Skeletal muscle satellite cell (primary cell): ENCODE data around the gene NSD2.
"Not testable (repeated sequence)": the region's sequence is repeated elsewhere in the genome, so short reads cannot be mapped to it uniquely, and the experiment has no call there.

Experiments
- H3K27me3 ChIP-seq: 2 replicates; pipeline ENCODE4 v1.7.0; 2013; ENCODE audit warnings: low read length; ENCODE audit not compliant: control insufficient read depth, insufficient read depth
- H3K36me3 ChIP-seq: 2 replicates; pipeline ENCODE4 v1.7.0; 2013; ENCODE audit warnings: mild to moderate bottlenecking, control low read depth, low read length; ENCODE audit not compliant: insufficient read depth
- H3K4me1 ChIP-seq: 2 replicates; pipeline ENCODE4 v1.7.0; 2013; ENCODE audit warnings: low read length; ENCODE audit not compliant: control insufficient read depth, insufficient read depth
- H3K4me2 ChIP-seq: 2 replicates; pipeline ENCODE4 v1.7.0; 2013; ENCODE audit warnings: mild to moderate bottlenecking, low read length
- H3K4me3 ChIP-seq: 2 replicates; pipeline ENCODE4 v1.7.0; 2013; ENCODE audit warnings: low read length
- H3K9ac ChIP-seq: 2 replicates; pipeline ENCODE4 v1.7.0; 2013; ENCODE audit warnings: mild to moderate bottlenecking, low read depth, low read length, moderate library complexity
- H3K9me3 ChIP-seq: replicated peaks from 2 replicates; pipeline ENCODE4 v1.7.0; 2013; ENCODE audit warnings: mild to moderate bottlenecking, control low read depth, low read length

The NSD2 gene

GRCh38 chr4:1991596-1992434 is 120.6 kb downstream of the NSD2 start:
- Histone ChIP-seq H3K4me2 (no peak overlapping the region), H3K27me3 (no peaks in the 10 kb centered on the region), H3K9me3 (no peaks in the 10 kb centered on the region), H3K36me3 (peaks cover 32% of the 10 kb centered on the region), H3K4me3 (no peak overlapping the region), H3K4me1 (no peaks in the 10 kb centered on the region), H3K9ac (no peak overlapping the region)

- Histone ChIP-seq H3K4me2 (no peak overlapping the region), H3K4me3 (no peak overlapping the region), H3K4me1 (no peaks in the 10 kb centered on the region), H3K9ac (no peak overlapping the region), H3K9me3 (no peaks in the 10 kb centered on the region), H3K36me3 (peaks cover 27% of the 10 kb centered on the region), H3K27me3 (no peaks in the 10 kb centered on the region)
Observed at GRCh38 chr4:1992468-1993168, 121.4 kb downstream of the NSD2 start.

GRCh38 chr4:1993169-1993516 is 122.0 kb downstream of the NSD2 start:
- no peaks in the 10 kb centered on the region for H3K4me1 ChIP-seq
- H3K36me3 ChIP-seq, result peaks cover 25% of the 10 kb centered on the region
- H3K27me3 ChIP-seq, result no peaks in the 10 kb centered on the region
- no peaks in the 10 kb centered on the region for H3K9me3 ChIP-seq
- H3K4me2 ChIP-seq, result no peak overlapping the region
- H3K9ac ChIP-seq, result no peak overlapping the region
- H3K4me3 ChIP-seq, result no peak overlapping the region

- H3K4me2 ChIP-seq, H3K4me3 ChIP-seq, H3K4me1 ChIP-seq, H3K9ac ChIP-seq, H3K27me3 ChIP-seq, H3K9me3 ChIP-seq: not testable (repeated sequence)
- peaks cover 25% of the 10 kb centered on the region for H3K36me3 ChIP-seq
Observed at GRCh38 chr4:1993718-1994516, 122.7 kb downstream of the NSD2 start.

GRCh38 chr4:1994938-1995337 is 123.7 kb downstream of the NSD2 start:
- no peaks in the 10 kb centered on the region for H3K9me3 ChIP-seq
- peaks cover 16% of the 10 kb centered on the region for H3K36me3 ChIP-seq
- no peaks in the 10 kb centered on the region for H3K27me3 ChIP-seq
- H3K4me3 ChIP-seq, result no peak overlapping the region
- no peak overlapping the region for H3K4me2 ChIP-seq
- no peaks in the 10 kb centered on the region for H3K4me1 ChIP-seq
- no peak overlapping the region for H3K9ac ChIP-seq

GRCh38 chr4:1996866-1997611 is 125.8 kb downstream of the NSD2 start:
- H3K36me3 ChIP-seq, result peaks cover 5% of the 10 kb centered on the region

GRCh38 chr4:1997712-1998111 is 126.5 kb downstream of the NSD2 start:
- no peak overlapping the region for H3K4me2 ChIP-seq
- peaks cover 5% of the 10 kb centered on the region for H3K36me3 ChIP-seq
- no peak overlapping the region for H3K4me3 ChIP-seq
- no peaks in the 10 kb centered on the region for H3K9me3 ChIP-seq
- no peaks in the 10 kb centered on the region for H3K4me1 ChIP-seq
- H3K9ac ChIP-seq, result no peak overlapping the region
- H3K27me3 ChIP-seq, result no peaks in the 10 kb centered on the region

More at GRCh38 chr4:1996866-1997611, 125.8 kb downstream of the NSD2 start:
- no peak overlapping the region for H3K9ac ChIP-seq
- H3K4me2 ChIP-seq, result no peak overlapping the region
- no peaks in the 10 kb centered on the region for H3K9me3 ChIP-seq
- no peaks in the 10 kb centered on the region for H3K27me3 ChIP-seq
- no peaks in the 10 kb centered on the region for H3K4me1 ChIP-seq
- H3K4me3 ChIP-seq, result no peak overlapping the region

DNA sequence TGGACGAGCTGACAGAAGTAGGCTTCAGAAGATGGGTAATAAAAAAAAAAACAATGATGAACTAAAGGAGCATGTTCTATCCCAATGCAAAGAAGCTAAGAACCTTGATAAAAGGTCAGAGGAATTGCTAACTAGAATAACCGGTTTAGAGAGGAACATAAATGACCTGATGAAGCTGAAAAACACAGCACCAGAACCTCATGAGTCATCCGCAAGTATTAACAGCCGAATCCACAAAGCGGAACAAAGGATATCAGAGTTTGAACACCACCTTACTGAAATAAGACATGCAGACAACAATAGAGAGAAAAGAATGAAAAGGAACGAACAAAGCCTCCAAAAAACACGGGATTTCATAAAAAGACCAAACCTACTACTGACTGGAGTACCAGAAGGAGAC is 127.1 kb downstream of the NSD2 start:
- H3K27me3 ChIP-seq, result no peaks in the 10 kb centered on the region
- H3K4me1 ChIP-seq, result no peaks in the 10 kb centered on the region
- no peak overlapping the region for H3K4me2 ChIP-seq
- H3K36me3 ChIP-seq, result peaks cover 5% of the 10 kb centered on the region
- H3K4me3 ChIP-seq, result no peak overlapping the region
- H3K9me3 ChIP-seq, result no peaks in the 10 kb centered on the region
- H3K9ac ChIP-seq, result no peak overlapping the region

- not testable (repeated sequence) for H3K27me3 ChIP-seq, H3K9ac ChIP-seq, H3K4me2 ChIP-seq, H3K9me3 ChIP-seq, H3K4me1 ChIP-seq, H3K4me3 ChIP-seq
- H3K36me3 ChIP-seq, result peaks cover 11% of the 10 kb centered on the region
Observed at GRCh38 chr4:1999308-1999707, 128.1 kb downstream of the NSD2 start.

DNA sequence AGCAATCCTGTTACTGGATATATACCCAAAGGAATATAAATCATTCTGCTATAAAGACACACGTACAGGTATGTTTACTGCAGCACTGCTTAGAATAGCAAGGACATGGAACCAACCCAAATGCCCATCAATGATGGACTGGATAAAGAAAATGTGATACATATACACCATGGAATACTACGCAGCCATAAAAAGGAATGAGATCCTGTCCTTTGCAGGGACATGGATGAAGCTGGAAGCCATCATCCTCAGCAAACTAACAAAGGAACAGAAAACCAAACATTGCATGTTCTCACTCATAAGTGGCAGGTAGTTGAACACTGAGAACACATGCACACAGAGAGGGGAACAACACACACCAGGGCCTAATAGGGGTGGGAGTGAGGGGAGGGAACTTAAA is 132.2 kb downstream of the NSD2 start:
- H3K4me1 ChIP-seq, result peaks cover 11% of the 10 kb centered on the region
- H3K27me3 ChIP-seq, H3K4me3 ChIP-seq, H3K9me3 ChIP-seq, H3K36me3 ChIP-seq, H3K9ac ChIP-seq, H3K4me2 ChIP-seq: not testable (repeated sequence)

GRCh38 chr4:2006367-2006766 is 135.2 kb downstream of the NSD2 start:
- Histone ChIP-seq H3K4me1 (peaks cover 18% of the 10 kb centered on the region), H3K27me3 (no peaks in the 10 kb centered on the region), H3K9me3 (no peaks in the 10 kb centered on the region), H3K4me3 (no peak overlapping the region), H3K4me2 (no peak overlapping the region), H3K36me3 (peaks cover 6% of the 10 kb centered on the region), H3K9ac (no peak overlapping the region)
